H1 (cell line): ENCODE results near the gene CXCL3. TPM values are rescaled to one million over a fixed set of nuclear protein-coding genes. Genes with fewer than 3 reads are reported as not detected.

Experiments
- CTCF ChIA-PET: fragments of 300-600 bp; sonication (Branson Sonifier 250); formaldehyde crosslinking; loops from one replicate; lab custom pipeline; 2021; ENCODE audit not compliant: partially characterized antibody; lab: Charles Lee
- POLR2A ChIA-PET: fragments of 300-600 bp; sonication (Branson Sonifier 250); formaldehyde crosslinking; loops from one replicate; lab custom pipeline; 2021; ENCODE audit warnings: inconsistent platforms; ENCODE audit not compliant: partially characterized antibody; lab: Charles Lee
- DNase-seq, 2 experiments: peaks; one replicate each; pipeline versions ENCODE4 v3.0.0 to v3.0.0-alpha.2; 2010 to 2022; ENCODE audit warnings: low spot score in 2 of 2, low read depth in 1 of 2, mixed read lengths in 1 of 2
- FAIRE-seq: peaks from 2 replicates; lab custom pipeline; 2011; peaks lifted over from hg19 to GRCh38; lab: Jason Lieb, UNC
- H2AFZ ChIP-seq: 2 replicates; pipeline ENCODE4 v1.8.1; 2012; ENCODE audit warnings: low read length, inconsistent platforms
- H2AK5ac ChIP-seq: 2 replicates; pipeline ENCODE4 v1.6.1; 2013; ENCODE audit warnings: low read depth, low read length
- H2BK120ac ChIP-seq: replicated peaks from 2 replicates; pipeline ENCODE3; 2013; ENCODE audit warnings: low read depth, low read length, inconsistent platforms
- H2BK12ac ChIP-seq: 2 replicates; pipeline ENCODE4 v1.6.1; 2013; ENCODE audit warnings: low read depth, low read length
- H2BK15ac ChIP-seq: 2 replicates; pipeline ENCODE4 v1.6.1; 2013; ENCODE audit warnings: low read length
- H2BK20ac ChIP-seq: 2 replicates; pipeline ENCODE4 v1.6.1; 2013; ENCODE audit warnings: low read length
- H2BK5ac ChIP-seq: 2 replicates; pipeline ENCODE4 v1.6.1; 2013; ENCODE audit warnings: low read depth, low read length
- H3K14ac ChIP-seq: 2 replicates; pipeline ENCODE4 v1.6.1; 2013; ENCODE audit warnings: inconsistent platforms; ENCODE audit not compliant: insufficient read length
- H3K18ac ChIP-seq: 2 replicates; pipeline ENCODE4 v1.6.1; 2013; ENCODE audit warnings: low read length; ENCODE audit errors: extremely low read depth
- H3K23ac ChIP-seq: 2 replicates; pipeline ENCODE4 v1.6.1; 2013; ENCODE audit warnings: inconsistent platforms; ENCODE audit not compliant: insufficient read length
- H3K23me2 ChIP-seq: 2 replicates; pipeline ENCODE4 v1.6.1; 2013; ENCODE audit warnings: low read depth, low read length
- H3K27ac ChIP-seq: 2 replicates; pipeline ENCODE4 v1.6.1; 2011; ENCODE audit warnings: low read depth, low read length, inconsistent platforms
- H3K27me3 ChIP-seq, 4 experiments: replicated peaks in 1 of 4; 1 replicate in 1 of 4; 2 replicates in 3 of 4; pipeline versions ENCODE4 v1.6.1 to v1.8.1; 2011 to 2013; ENCODE audit warnings: low read length in 3 of 4, mild to moderate bottlenecking in 3 of 4, inconsistent platforms in 2 of 4, mixed read lengths in 2 of 4, moderate library complexity in 1 of 4; ENCODE audit not compliant: control insufficient read depth in 3 of 4, insufficient read depth in 3 of 4; ENCODE audit errors: extremely low read depth in 1 of 4
- H3K36me3 ChIP-seq, 4 experiments: 2 replicates each; pipeline versions ENCODE4 v1.6.1 to v1.8.1; 2011 to 2013; ENCODE audit warnings: mild to moderate bottlenecking in 4 of 4, low read length in 3 of 4, moderate library complexity in 2 of 4, control low read depth in 1 of 4, inconsistent platforms in 1 of 4; ENCODE audit not compliant: insufficient read depth in 4 of 4, control insufficient read depth in 2 of 4
- H3K4ac ChIP-seq: replicated peaks from 2 replicates; pipeline ENCODE3; 2013; ENCODE audit warnings: low read length, low read depth, mixed read lengths, inconsistent platforms; ENCODE audit not compliant: insufficient read length
- H3K4me1 ChIP-seq, 4 experiments: replicated peaks in 1 of 4; 1 replicate in 1 of 4; 2 replicates in 3 of 4; pipeline versions ENCODE4 v1.6.1 to v1.8.1; 2011 to 2013; ENCODE audit warnings: low read length in 3 of 4, inconsistent platforms in 2 of 4, mixed read lengths in 1 of 4; ENCODE audit not compliant: insufficient read depth in 4 of 4, control insufficient read depth in 3 of 4
- H3K4me2 ChIP-seq, 2 experiments: 2 replicates each; pipeline versions ENCODE4 v1.6.1 to v1.8.1; 2011 to 2013; ENCODE audit warnings: low read depth in 2 of 2, low read length in 2 of 2, control low read depth in 1 of 2, inconsistent platforms in 1 of 2, mild to moderate bottlenecking in 1 of 2; ENCODE audit not compliant: insufficient read depth in 1 of 2
- H3K4me3 ChIP-seq, 4 experiments: fragments of 200-600, 300-600 bp in 1 of 4; sonication (generic), shearing (Covaris generic), sonication (Bioruptor Twin) in 1 of 4; 2 replicates each; pipeline versions ENCODE4 v1.5.1 to v1.8.1; 2011 to 2016; ENCODE audit warnings: low read length in 4 of 4, low read depth in 3 of 4, control low read depth in 2 of 4, inconsistent platforms in 2 of 4, mild to moderate bottlenecking in 2 of 4, mixed read lengths in 1 of 4, moderate library complexity in 1 of 4; ENCODE audit not compliant: insufficient read depth in 2 of 4; ENCODE audit errors: extremely low read depth in 1 of 4
- H3K56ac ChIP-seq: replicated peaks from 2 replicates; pipeline ENCODE3; 2013; ENCODE audit warnings: low read depth, mild to moderate bottlenecking, mixed read lengths, low read length, inconsistent platforms; ENCODE audit not compliant: insufficient read length
- H3K79me1 ChIP-seq: 2 replicates; pipeline ENCODE4 v1.6.1; 2013; ENCODE audit warnings: low read depth, low read length, control low read depth
- H3K79me2 ChIP-seq, 2 experiments: 2 replicates each; pipeline versions ENCODE4 v1.6.1 to v1.8.1; 2012 to 2013; ENCODE audit warnings: low read length in 2 of 2, mild to moderate bottlenecking in 2 of 2, inconsistent platforms in 1 of 2; ENCODE audit not compliant: insufficient read depth in 2 of 2, control insufficient read depth in 1 of 2
- H3K9ac ChIP-seq, 4 experiments: replicated peaks in 1 of 4; 1 replicate in 1 of 4; 2 replicates in 3 of 4; pipeline versions ENCODE4 v1.6.1 to v1.8.1; 2011 to 2013; ENCODE audit warnings: low read depth in 3 of 4, low read length in 3 of 4, control low read depth in 2 of 4, mild to moderate bottlenecking in 2 of 4, moderate library complexity in 2 of 4, inconsistent platforms in 1 of 4; ENCODE audit errors: extremely low read depth in 1 of 4
- H3K9me3 ChIP-seq, 2 experiments: 2 replicates each; pipeline versions ENCODE4 v1.6.1 to v1.8.1; 2012 to 2013; ENCODE audit warnings: mild to moderate bottlenecking in 2 of 2, moderate library complexity in 2 of 2, control low read depth in 1 of 2, inconsistent platforms in 1 of 2, low read depth in 1 of 2, low read length in 1 of 2, mixed read lengths in 1 of 2; ENCODE audit not compliant: insufficient read depth in 2 of 2
- H4K20me1 ChIP-seq, 2 experiments: replicated peaks in 1 of 2; 2 replicates each; pipeline versions ENCODE3 to v1.8.1; 2011 to 2013; ENCODE audit warnings: inconsistent platforms in 2 of 2, low read length in 2 of 2, mild to moderate bottlenecking in 1 of 2; ENCODE audit not compliant: insufficient read depth in 2 of 2, control insufficient read depth in 1 of 2
- H4K5ac ChIP-seq: 2 replicates; pipeline ENCODE4 v1.6.1; 2013; ENCODE audit warnings: low read length, low read depth, mixed read lengths, inconsistent platforms; ENCODE audit not compliant: insufficient read length
- H4K8ac ChIP-seq: 2 replicates; pipeline ENCODE4 v1.8.0; 2013; ENCODE audit warnings: mild to moderate bottlenecking, moderate library complexity, low read length, inconsistent platforms; ENCODE audit not compliant: insufficient read depth; ENCODE audit errors: extremely low read depth
- H4K91ac ChIP-seq: replicated peaks from 2 replicates; pipeline ENCODE3; 2013; ENCODE audit warnings: low read length, mixed read lengths, inconsistent platforms; ENCODE audit not compliant: insufficient read length
- CBX8 ChIP-seq: fragments of 300-800, 300-1000 bp; sonication (generic); IDR thresholded peaks from 2 replicates; pipeline ENCODE4 v1.7.1; 2016; ENCODE audit warnings: low read depth, low read length, borderline replicate concordance
- CEBPB ChIP-seq: IDR thresholded peaks from 2 replicates; pipeline ENCODE4 v1.6.1; 2012; ENCODE audit warnings: low read depth, low read length
- CHD1 ChIP-seq: IDR thresholded peaks from 2 replicates; pipeline ENCODE4 v1.6.1; 2012; ENCODE audit warnings: low read depth, low read length, improper control_type of control experiment
- SIX5 ChIP-seq: IDR thresholded peaks from 2 replicates; pipeline ENCODE4 v1.6.1; 2011; ENCODE audit warnings: mild to moderate bottlenecking, low read depth, low read length
- YY1 ChIP-seq: IDR thresholded peaks from 2 replicates; pipeline ENCODE4 v1.6.1; 2011; ENCODE audit warnings: low read depth, mild to moderate bottlenecking, low read length
- WGBS, 2 experiments: shearing (Covaris generic) in 1 of 2; methylation state at CpG; one replicate each; pipeline versions ENCODE4 v1.1.6 to v1.1.7; 2013 to 2015; ENCODE audit warnings: low lambda C conversion rate in 2 of 2, mixed read lengths in 2 of 2, inconsistent platforms in 1 of 2, low coverage in 1 of 2, missing lambda C conversion rate in 1 of 2; ENCODE audit not compliant: insufficient replicate concordance in 2 of 2, insufficient coverage in 1 of 2, insufficient read length in 1 of 2; ENCODE audit errors: extremely low coverage in 1 of 2, missing lambda C conversion rate in 1 of 2; 5-methylcytosine and 5-hydroxymethylcytosine counted together
- polyA plus RNA-seq, 7 experiments: library from polyadenylated mRNA; depleted of rRNA in 3 of 7; stranded (reverse) in 5 of 7; unstranded in 2 of 7; fragments of >200 nt in 5 of 7; fragments of 200-250 nt in 2 of 7; gene quantifications; 1 replicate in 5 of 7; 2 replicates in 1 of 7; 4 replicates in 1 of 7; pipeline versions ENCODE4 v1.2.1 to v1.2.3, GENCODE V29; 2011 to 2013; ENCODE audit warnings: missing spikeins in 2 of 7, mixed read lengths in 2 of 7
- total RNA-seq: library from RNA; stranded (reverse); fragmentation: NEBNext Ultra II Directional; extraction: Animal tissue kit (Norgen Biotek cat#: 25700); gene quantifications from 2 replicates; pipeline ENCODE4 v1.2.1, GENCODE V29; 2021
- TF ChIP-seq, protein P1 (sequence below): IDR thresholded peaks from 2 replicates; pipeline ENCODE4 v1.6.1; 2012; ENCODE audit warnings: inconsistent platforms
- TF ChIP-seq, protein P2 (sequence below): IDR thresholded peaks from 2 replicates; pipeline ENCODE4 v1.6.1; 2011; ENCODE audit warnings: low read depth, mild to moderate bottlenecking, low read length; ENCODE audit not compliant: insufficient read depth

CXCL3 gene
- total and polyA plus RNA-seq, 2 of the 8 experiments (the other 6 are each of a cell fraction or from before 2014, with no cell fraction given), result 3.1 to 5.2 TPM

DNA sequence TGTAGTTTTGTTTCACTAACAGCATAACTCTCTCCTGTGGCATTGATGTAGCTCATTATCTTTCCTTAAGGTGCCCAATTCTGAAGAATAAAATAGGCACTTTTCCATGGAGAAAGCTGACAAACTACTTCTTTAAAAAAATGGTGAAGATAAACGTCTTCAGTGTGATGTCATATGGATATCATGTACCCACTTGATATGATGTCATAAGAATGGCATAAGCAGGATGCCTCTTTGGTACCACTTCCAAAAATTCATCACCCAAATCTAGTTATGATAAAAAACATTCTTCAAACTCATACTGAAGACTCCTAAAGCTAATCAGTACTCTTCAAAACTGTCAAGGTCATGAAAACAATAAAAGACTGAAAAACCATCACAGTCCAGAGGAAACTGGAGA, 2.9 kb upstream of the CXCL3 start:
- POLR2A ChIA-PET, result no interaction called here
- no peak overlapping the region for H3K23ac ChIP-seq
- 61% methylated on average over 1 of the region's 1 CpG; no CpG with 5 or more reads in 1 of the 2 experiments for WGBS, 2 experiments
- TF ChIP-seq, protein P1, sequence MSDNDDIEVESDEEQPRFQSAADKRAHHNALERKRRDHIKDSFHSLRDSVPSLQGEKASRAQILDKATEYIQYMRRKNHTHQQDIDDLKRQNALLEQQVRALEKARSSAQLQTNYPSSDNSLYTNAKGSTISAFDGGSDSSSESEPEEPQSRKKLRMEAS, result no peak
- TF ChIP-seq SIX5 (no peak), CEBPB (no peak), CBX8 (no peak), YY1 (no peak), CHD1 (no peak)
- TF ChIP-seq, protein P2, sequence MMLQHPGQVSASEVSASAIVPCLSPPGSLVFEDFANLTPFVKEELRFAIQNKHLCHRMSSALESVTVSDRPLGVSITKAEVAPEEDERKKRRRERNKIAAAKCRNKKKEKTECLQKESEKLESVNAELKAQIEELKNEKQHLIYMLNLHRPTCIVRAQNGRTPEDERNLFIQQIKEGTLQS, result no peak

More for the DNA sequence above, 2.9 kb upstream of the CXCL3 start:
- H3K4ac ChIP-seq, result no peak overlapping the region
- no peak overlapping the region for H3K18ac ChIP-seq
- no peak overlapping the region for H4K5ac ChIP-seq
- H3K27me3 ChIP-seq, result no peaks in the 10 kb centered on the region
- H3K79me2 ChIP-seq, result no peaks in the 10 kb centered on the region
- H3K23me2 ChIP-seq, result peaks cover 2% of the 10 kb centered on the region; the same call in 1 of the 2 replicates
- H3K56ac ChIP-seq, result no peak overlapping the region
- FAIRE-seq (no peak), DNase-seq (no peak)
- H2BK120ac ChIP-seq, result no peak overlapping the region
- no peak overlapping the region for H2AFZ ChIP-seq
- H3K4me1 ChIP-seq, result peaks cover 1 to 14% (median 4%) of the 10 kb centered on the region in 4 experiments; a peak in 4 of 7 replicates
- H3K79me1 ChIP-seq, result no peaks in the 10 kb centered on the region
- H3K4me2 ChIP-seq, result no peak overlapping the region
- no peak overlapping the region for H4K8ac ChIP-seq
- H2BK5ac ChIP-seq, result no peak overlapping the region
- H3K9ac ChIP-seq, result no peak overlapping the region
- no peak overlapping the region for H3K14ac ChIP-seq
- H3K4me3 ChIP-seq, result no peak overlapping the region
- H2BK20ac ChIP-seq, result no peak overlapping the region
- H4K20me1 ChIP-seq, result no peaks in the 10 kb centered on the region
- H2BK15ac ChIP-seq, result no peak overlapping the region
- no peak overlapping the region for H2AK5ac ChIP-seq
- CTCF ChIA-PET, result interaction anchor here (0.6 to 2.4 kb wide), 6 partner anchors 11 to 732 kb away, joined by 3 to 9 read pairs (median 3); partner anchors contain the start of gene CXCL2
- no peak overlapping the region for H4K91ac ChIP-seq
- H3K36me3 ChIP-seq, result no peaks in the 10 kb centered on the region
- H2BK12ac ChIP-seq, result no peak overlapping the region
- H3K9me3 ChIP-seq, result peaks cover 2 to 3% of the 10 kb centered on the region in 2 experiments; a peak in 2 of 4 replicates
- H3K27ac ChIP-seq, result no peak overlapping the region
